Hepatocyte (in vitro differentiated cells): ENCODE measurements around the gene PCBD1. TPM values are rescaled to one million over a fixed set of nuclear protein-coding genes. Genes with fewer than 3 reads are reported as not detected.

ENCODE experiments used
- DNase-seq: peaks from one replicate; pipeline ENCODE4 v3.0.0-alpha.2; 2016; ENCODE audit warnings: low spot score
- H2AFZ ChIP-seq: fragments of 200-600 bp; sonication (generic); 2 replicates; pipeline ENCODE4 v1.6.0; 2016; ENCODE audit warnings: antibody characterized with exemption, mild to moderate bottlenecking
- H3K27ac ChIP-seq: fragments of 200-600 bp; sonication (generic); 2 replicates; pipeline ENCODE4 v1.5.1; 2016; ENCODE audit warnings: mild to moderate bottlenecking
- H3K27me3 ChIP-seq: fragments of 200-600 bp; sonication (generic); 2 replicates; pipeline ENCODE4 v1.6.1; 2016
- H3K36me3 ChIP-seq: fragments of 200-600 bp; sonication (generic); replicated peaks from 2 replicates; pipeline ENCODE4 v1.5.1; 2016; ENCODE audit warnings: low read depth; ENCODE audit not compliant: insufficient read depth
- H3K4me1 ChIP-seq: fragments of 200-600 bp; sonication (generic); 2 replicates; pipeline ENCODE4 v1.5.1; 2016; ENCODE audit warnings: mild to moderate bottlenecking, moderate library complexity; ENCODE audit not compliant: insufficient read depth
- H3K4me2 ChIP-seq: fragments of 200-600 bp; sonication (generic); 2 replicates; pipeline ENCODE4 v1.6.0; 2016
- H3K4me3 ChIP-seq: fragments of 200-600 bp; sonication (generic); 2 replicates; pipeline ENCODE4 v1.5.1; 2016; ENCODE audit warnings: mild to moderate bottlenecking
- H3K79me2 ChIP-seq: fragments of 200-600 bp; sonication (generic); 2 replicates; pipeline ENCODE4 v1.6.0; 2017; ENCODE audit warnings: mild to moderate bottlenecking
- H3K9me2 ChIP-seq: fragments of 200-600 bp; sonication (generic); replicated peaks from 2 replicates; pipeline ENCODE4 v1.6.0; 2017; ENCODE audit warnings: mild to moderate bottlenecking; ENCODE audit not compliant: insufficient read depth
- H3K9me3 ChIP-seq: fragments of 200-600 bp; sonication (generic); 2 replicates; pipeline ENCODE4 v1.5.1; 2016; ENCODE audit warnings: low read depth, mild to moderate bottlenecking
- H4K20me1 ChIP-seq: fragments of 200-600 bp; sonication (generic); 2 replicates; pipeline ENCODE4 v1.6.0; 2016; ENCODE audit warnings: mild to moderate bottlenecking; ENCODE audit not compliant: insufficient read depth, poor library complexity, severe bottlenecking
- CTCF ChIP-seq: fragments of 200-600 bp; sonication (generic); IDR thresholded peaks from 2 replicates; pipeline ENCODE4 v1.5.1; 2016; ENCODE audit warnings: antibody characterized with exemption, mild to moderate bottlenecking; ENCODE audit not compliant: poor library complexity
- EZH2 ChIP-seq: fragments of 200-600 bp; sonication (generic); IDR thresholded peaks from 2 replicates; pipeline ENCODE4 v1.6.1; 2016; ENCODE audit warnings: antibody characterized with exemption, mild to moderate bottlenecking, borderline replicate concordance
- EZH2phosphoT487 ChIP-seq: fragments of 200-600 bp; sonication (generic); IDR thresholded peaks from one replicate; pipeline ENCODE4 v1.6.1; 2018; ENCODE audit warnings: antibody characterized with exemption, mild to moderate bottlenecking, low read depth, moderate library complexity; ENCODE audit not compliant: unreplicated experiment, severe bottlenecking
- WGBS: methylation state at CpG from one replicate; pipeline ENCODE4 v1.1.6; 2016; ENCODE audit warnings: low lambda C conversion rate; ENCODE audit errors: missing lambda C conversion rate; 5-methylcytosine and 5-hydroxymethylcytosine counted together
- polyA plus RNA-seq: library from polyadenylated mRNA; unstranded; fragments of >200 nt; fragmentation: Nextera tagmentation; extraction: Ambion mirVana; gene quantifications from 2 replicates; pipeline ENCODE4 v1.2.1, GENCODE V29; 2016
- total RNA-seq: library from RNA; depleted of rRNA; stranded (reverse); fragments of >200 nt; gene quantifications from 2 replicates; pipeline ENCODE4 v1.2.3, GENCODE V29; 2014

Gene PCBD1
- total and polyA plus RNA-seq, 2 experiments from 2014 or later = 81.5 to 122 TPM

- no peaks in the 10 kb centered on the region for H3K9me3 ChIP-seq
- no peak overlapping the region for H3K4me3 ChIP-seq
- peak; percentile 71 for DNase-seq
- H3K9me2 ChIP-seq = no peaks in the 10 kb centered on the region
- no peak overlapping the region for H2AFZ ChIP-seq
- no peaks in the 10 kb centered on the region for H4K20me1 ChIP-seq
- no peaks in the 10 kb centered on the region for H3K36me3 ChIP-seq
- H3K4me2 ChIP-seq = no peak overlapping the region
- H3K27me3 ChIP-seq = no peaks in the 10 kb centered on the region
- H3K27ac ChIP-seq = no peak overlapping the region
- H3K4me1 ChIP-seq = no peaks in the 10 kb centered on the region
- 60% methylated on average over 14 of the region's 14 CpGs for WGBS
- TF ChIP-seq EZH2 = no peak
- TF ChIP-seq CTCF = peak; percentile 85
- no peak for TF ChIP-seq EZH2phosphoT487
- H3K79me2 ChIP-seq = no peaks in the 10 kb centered on the region
These were observed 15.0 kb upstream of the PCBD1 start for GRCh38 chr10:70903262-70903921.

- H3K4me2 ChIP-seq = no peak overlapping the region
- H3K9me2 ChIP-seq = no peaks in the 10 kb centered on the region
- H3K27me3 ChIP-seq = no peaks in the 10 kb centered on the region
- H3K36me3 ChIP-seq = no peaks in the 10 kb centered on the region
- no peak overlapping the region for H3K27ac ChIP-seq
- H3K9me3 ChIP-seq = no peaks in the 10 kb centered on the region
- H3K4me1 ChIP-seq = no peaks in the 10 kb centered on the region
- H4K20me1 ChIP-seq = no peaks in the 10 kb centered on the region
- no peak for TF ChIP-seq CTCF
- no peak for TF ChIP-seq EZH2phosphoT487
- no peaks in the 10 kb centered on the region for H3K79me2 ChIP-seq
- no peak for DNase-seq
- H2AFZ ChIP-seq = no peak overlapping the region
- WGBS = 88% methylated on average over 5 of the region's 5 CpGs
- no peak overlapping the region for H3K4me3 ChIP-seq
These were observed 14.4 kb upstream of the PCBD1 start for GRCh38 chr10:70902661-70903261.

GRCh38 chr10:70901276-70901878 lies 13.0 kb upstream of the PCBD1 start:
- Histone ChIP-seq H3K9me2 (no peaks in the 10 kb centered on the region), H3K4me3 (no peak overlapping the region), H4K20me1 (no peaks in the 10 kb centered on the region), H3K36me3 (no peaks in the 10 kb centered on the region), H2AFZ (no peak overlapping the region), H3K4me2 (no peak overlapping the region), H3K27ac (no peak overlapping the region), H3K79me2 (no peaks in the 10 kb centered on the region), H3K27me3 (no peaks in the 10 kb centered on the region), H3K4me1 (no peaks in the 10 kb centered on the region), H3K9me3 (no peaks in the 10 kb centered on the region)
- TF ChIP-seq CTCF = no peak
- no peak for TF ChIP-seq EZH2
- no peak for TF ChIP-seq EZH2phosphoT487
- no peak for DNase-seq
- 94% methylated on average over 13 of the region's 13 CpGs for WGBS
